PFSK-1 (cell line): ENCODE measurements around the gene FOXJ3.

Experiments used
- FOXP2 ChIP-seq: optimal IDR thresholded peaks from 2 replicates; pipeline ENCODE3; 2011; ENCODE audit warnings: borderline replicate concordance, control low read depth, inconsistent platforms; ENCODE audit not compliant: insufficient read depth; ENCODE audit errors: extremely low read length, extremely low read depth
- POLR2AphosphoS5 ChIP-seq: IDR thresholded peaks from 2 replicates; pipeline ENCODE4 v1.6.1; 2012; ENCODE audit warnings: low read depth, mild to moderate bottlenecking, control low read depth, low read length, moderate library complexity
- SIN3A ChIP-seq: IDR thresholded peaks from 2 replicates; pipeline ENCODE4 v1.6.1; 2012; ENCODE audit warnings: mild to moderate bottlenecking, low read length, moderate library complexity, borderline replicate concordance; ENCODE audit not compliant: insufficient read depth
- TAF1 ChIP-seq: IDR thresholded peaks from 2 replicates; pipeline ENCODE4 v1.6.1; 2012; ENCODE audit warnings: low read length, control low read depth, borderline replicate concordance; ENCODE audit not compliant: insufficient read depth
- TF ChIP-seq, protein P1 (sequence below), 2 experiments: IDR thresholded peaks; 2 replicates each; pipeline versions ENCODE4 v1.6.1 to v1.8.0; 2011 to 2012; ENCODE audit warnings: low read depth in 2 of 2, low read length in 2 of 2, control low read depth in 1 of 2, inconsistent platforms in 1 of 2, mild to moderate bottlenecking in 1 of 2, moderate library complexity in 1 of 2; ENCODE audit not compliant: insufficient read depth in 1 of 2

Gene FOXJ3

GRCh38 chr1:42311138-42311537 is 23.9 kb downstream of the FOXJ3 start:
- TF ChIP-seq SIN3A, result no peak
- no peak for TF ChIP-seq FOXP2
- TF ChIP-seq, protein P1, sequence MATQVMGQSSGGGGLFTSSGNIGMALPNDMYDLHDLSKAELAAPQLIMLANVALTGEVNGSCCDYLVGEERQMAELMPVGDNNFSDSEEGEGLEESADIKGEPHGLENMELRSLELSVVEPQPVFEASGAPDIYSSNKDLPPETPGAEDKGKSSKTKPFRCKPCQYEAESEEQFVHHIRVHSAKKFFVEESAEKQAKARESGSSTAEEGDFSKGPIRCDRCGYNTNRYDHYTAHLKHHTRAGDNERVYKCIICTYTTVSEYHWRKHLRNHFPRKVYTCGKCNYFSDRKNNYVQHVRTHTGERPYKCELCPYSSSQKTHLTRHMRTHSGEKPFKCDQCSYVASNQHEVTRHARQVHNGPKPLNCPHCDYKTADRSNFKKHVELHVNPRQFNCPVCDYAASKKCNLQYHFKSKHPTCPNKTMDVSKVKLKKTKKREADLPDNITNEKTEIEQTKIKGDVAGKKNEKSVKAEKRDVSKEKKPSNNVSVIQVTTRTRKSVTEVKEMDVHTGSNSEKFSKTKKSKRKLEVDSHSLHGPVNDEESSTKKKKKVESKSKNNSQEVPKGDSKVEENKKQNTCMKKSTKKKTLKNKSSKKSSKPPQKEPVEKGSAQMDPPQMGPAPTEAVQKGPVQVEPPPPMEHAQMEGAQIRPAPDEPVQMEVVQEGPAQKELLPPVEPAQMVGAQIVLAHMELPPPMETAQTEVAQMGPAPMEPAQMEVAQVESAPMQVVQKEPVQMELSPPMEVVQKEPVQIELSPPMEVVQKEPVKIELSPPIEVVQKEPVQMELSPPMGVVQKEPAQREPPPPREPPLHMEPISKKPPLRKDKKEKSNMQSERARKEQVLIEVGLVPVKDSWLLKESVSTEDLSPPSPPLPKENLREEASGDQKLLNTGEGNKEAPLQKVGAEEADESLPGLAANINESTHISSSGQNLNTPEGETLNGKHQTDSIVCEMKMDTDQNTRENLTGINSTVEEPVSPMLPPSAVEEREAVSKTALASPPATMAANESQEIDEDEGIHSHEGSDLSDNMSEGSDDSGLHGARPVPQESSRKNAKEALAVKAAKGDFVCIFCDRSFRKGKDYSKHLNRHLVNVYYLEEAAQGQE (IDR thresholded peaks at IDR 0.05; ENCODE audit: insufficient read depth in 1 of 2, low read depth in 2 of 2, low read length in 2 of 2), result no peak
- no peak for TF ChIP-seq TAF1
- TF ChIP-seq POLR2AphosphoS5, result no peak

GRCh38 chr1:42306977-42307376 is 28.1 kb downstream of the FOXJ3 start:
- TF ChIP-seq, protein P1 (IDR thresholded peaks at IDR 0.05; ENCODE audit: insufficient read depth in 1 of 2, low read depth in 2 of 2, low read length in 2 of 2), result no peak
- TF ChIP-seq POLR2AphosphoS5, result no peak

DNA sequence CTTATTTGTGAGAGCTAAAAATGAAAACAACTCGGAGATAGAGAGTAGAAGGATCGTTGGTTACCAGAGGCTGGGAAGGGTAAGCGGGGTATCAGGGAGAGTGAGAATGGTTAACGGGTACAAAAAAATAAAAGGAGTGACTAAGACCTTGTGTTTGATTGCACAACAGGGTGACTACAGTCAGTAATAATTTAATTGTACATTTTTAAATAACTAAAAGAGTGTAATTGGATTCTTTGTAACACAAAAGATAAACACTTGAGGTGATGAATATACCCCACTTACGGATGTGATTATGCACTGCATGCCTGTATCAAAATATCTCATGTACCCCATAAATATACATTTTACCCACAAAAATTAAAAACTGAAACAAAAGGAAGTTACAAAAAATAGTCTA is 29.4 kb downstream of the FOXJ3 start:
- TF ChIP-seq SIN3A (no peak), FOXP2 (no peak), TAF1 (no peak), POLR2AphosphoS5 (no peak)
- TF ChIP-seq, protein P1 (IDR thresholded peaks at IDR 0.05; ENCODE audit: insufficient read depth in 1 of 2, low read depth in 2 of 2, low read length in 2 of 2), result no peak

- TF ChIP-seq TAF1 (no peak), FOXP2 (no peak), POLR2AphosphoS5 (no peak), SIN3A (no peak)
- TF ChIP-seq, protein P1 (IDR thresholded peaks at IDR 0.05; ENCODE audit: insufficient read depth in 1 of 2, low read depth in 2 of 2, low read length in 2 of 2), result no peak
These were observed 33.0 kb downstream of the FOXJ3 start for GRCh38 chr1:42302034-42302433.

GRCh38 chr1:42298520-42298919 is 36.5 kb downstream of the FOXJ3 start:
- TF ChIP-seq TAF1 (no peak), FOXP2 (no peak), POLR2AphosphoS5 (no peak), SIN3A (no peak)
- TF ChIP-seq, protein P1 (IDR thresholded peaks at IDR 0.05; ENCODE audit: insufficient read depth in 1 of 2, low read depth in 2 of 2, low read length in 2 of 2), result no peak
